ENCODE results near the gene TET1. TPM values are rescaled to one million over a fixed set of nuclear protein-coding genes. Genes with fewer than 3 reads are reported as not detected.
A peak's percentile ranks its signal among the peaks of the same experiment; 100 is the strongest.

The TET1 gene
- total and polyA plus RNA-seq, 9 of the 15 experiments (the other 6 are each of a cell fraction or from before 2014, with no cell fraction given): 2.6 to 21.3 (median 11.6) TPM

DNA sequence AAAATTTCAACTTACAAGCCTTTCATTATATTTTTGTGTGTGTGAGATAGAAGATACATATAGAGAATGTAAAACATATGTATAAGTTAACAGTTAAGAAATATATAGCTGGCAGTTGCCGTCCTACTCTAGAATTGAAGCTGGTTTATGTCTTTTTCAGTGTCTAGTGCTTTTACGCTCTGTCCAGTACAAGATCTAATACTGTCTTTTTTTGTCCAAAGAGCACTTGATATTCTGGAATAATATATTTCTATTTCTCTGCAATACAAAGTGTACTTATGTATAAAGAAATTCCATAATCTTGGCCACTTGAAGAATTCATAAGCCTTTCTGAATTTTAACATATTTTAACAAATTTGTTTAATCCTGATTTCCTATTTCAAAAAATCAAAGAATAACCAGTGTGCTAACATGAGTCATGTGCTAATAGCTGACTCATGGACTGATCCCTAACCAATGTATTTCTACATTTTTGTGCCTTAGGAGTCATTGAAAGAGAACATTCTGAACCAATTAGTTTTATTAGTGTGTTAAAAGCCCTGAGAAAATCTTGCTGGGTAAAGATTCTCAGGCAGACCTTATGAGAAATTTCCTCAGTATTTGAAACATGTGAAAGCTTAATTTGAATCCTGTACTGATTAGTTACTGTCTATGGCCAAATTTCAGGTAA lies 87.7 kb downstream of the TET1 start:
- Histone ChIP-seq H4K20me1 (replicated peaks; ENCODE audit: control insufficient read depth, insufficient read depth, low read length) (0 out of 2 replicates have a peak, but pooled peaks cover 3% of the 10 kb centered on the region), H3K9me1 (ENCODE audit: control insufficient read depth, insufficient read depth, low read length) (no peaks in the 10 kb centered on the region), H3K79me2 (ENCODE audit: control insufficient read depth, insufficient read depth, low read length) (peaks cover 12% of the 10 kb centered on the region; the same call in 2 of the 3 replicates), H3K27ac (ENCODE audit: extremely low read depth, low read depth, low read length) (no peak overlapping the region), H3K27me3 (ENCODE audit: control insufficient read depth in 2 of 2, insufficient read depth in 2 of 2, low read length in 2 of 2) (no peaks in the 10 kb centered on the region), H3K4me3 (no peak overlapping the region), H3K9ac (ENCODE audit: insufficient read depth in 1 of 2, low read depth in 2 of 2, low read length in 2 of 2) (no peak overlapping the region), H3K36me3 (ENCODE audit: control insufficient read depth, insufficient read depth, low read length) (peaks cover 57% of the 10 kb centered on the region), H3K9me3 (replicated peaks; ENCODE audit: control insufficient read depth, insufficient read depth, low read depth, low read length) (no peaks in the 10 kb centered on the region), H3K4me1 (replicated peaks in 1 of 2; ENCODE audit: control insufficient read depth in 2 of 2, insufficient read depth in 2 of 2, low read length in 2 of 2) (no peaks in the 10 kb centered on the region), H3K4me2 (ENCODE audit: insufficient read depth, low read length) (no peak overlapping the region), H2AFZ (ENCODE audit: low read depth, low read length) (no peak overlapping the region)
- BruUV-seq (replicated peaks): no TSS peak
- ChIA-PET CTCF (ENCODE audit: low intra/inter-chr PET ratio) (no interaction called here), POLR2A (interaction anchor here (0.9 kb wide), 1 partner anchor 48 kb away, joined by 3 read pairs; no protein-coding TSS in a partner anchor)
- WGBS (ENCODE audit: insufficient coverage, low coverage, missing lambda C conversion rate): 87% methylated on average over 2 of the region's 2 CpGs
- ATAC-seq (peak; percentile 43; the same call in 2 of the 3 replicates), DNase-seq (ENCODE audit: extremely low read depth in 1 of 4, low spot score in 3 of 4) (no peak), FAIRE-seq (no peak)
- 0 out of 2 replicates have a peak, but pooled peaks have one; percentile 25 for TF ChIP-seq MAFG (tag; conservative IDR thresholded peaks at IDR 0.05)
- peak; percentile 57 for TF ChIP-seq NFE2 (IDR thresholded peaks at IDR 0.05; ENCODE audit: low read depth)
- TF ChIP-seq FOXK1 (CRISPR knock-in tag; IDR thresholded peaks at IDR 0.05; ENCODE audit: borderline replicate concordance): no peak
- TF ChIP-seq SMARCA4 (IDR thresholded peaks at IDR 0.05): no peak
- TF ChIP-seq, protein P1, sequence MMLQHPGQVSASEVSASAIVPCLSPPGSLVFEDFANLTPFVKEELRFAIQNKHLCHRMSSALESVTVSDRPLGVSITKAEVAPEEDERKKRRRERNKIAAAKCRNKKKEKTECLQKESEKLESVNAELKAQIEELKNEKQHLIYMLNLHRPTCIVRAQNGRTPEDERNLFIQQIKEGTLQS (IDR thresholded peaks at IDR 0.05): peak; percentile 59; the same call in 1 of the 2 replicates
- TF ChIP-seq, protein P1 (CRISPR knock-in tag; conservative IDR thresholded peaks at IDR 0.05): no peak
- peak; percentile 58 for TF ChIP-seq FOSL1 (tag; conservative IDR thresholded peaks at IDR 0.05)
- intact Hi-C loops (cut with micrococcal nuclease) (no loop called here), in situ Hi-C loops (cut with MboI) (no loop called here)

Measured in K562 (cell line).